CD4-positive, CD25-positive, alpha-beta regulatory T cell (primary cell): ENCODE results near the gene FAM228B. TPM values are rescaled to one million over a fixed set of nuclear protein-coding genes. Genes with fewer than 3 reads are reported as not detected.

Experiments
- polyA plus RNA-seq, 4 donors: library from polyadenylated mRNA; unstranded; fragments of 300-500 nt; fragmentation: Illumina TruSeq; gene quantifications; one replicate each; pipeline ENCODE4 v1.2.3, GENCODE V29; 2021
- total RNA-seq: library from RNA; stranded (reverse); gene quantifications from one replicate; pipeline ENCODE4 v1.2.3, GENCODE V29; 2022

Gene FAM228B
- total and polyA plus RNA-seq, 5 donors from 2014 or later = 3.5 to 11.6 (median 4.6) TPM

Other genes starting within 250 kb of the FAM228B start
- 53.2 TPM for gene ATAD2B, start 196.3 kb upstream of the FAM228B start, total RNA-seq
- gene ATAD2B, start 196.3 kb upstream of the FAM228B start, polyA plus RNA-seq = 1 to 10 TPM; 4.0 to 8.3 (median 7.0) TPM
- gene UBXN2A, start 183.0 kb upstream of the FAM228B start, total RNA-seq = 15.0 TPM
- gene UBXN2A, start 183.0 kb upstream of the FAM228B start, polyA plus RNA-seq = 1 to 10 TPM; 7.7 to 9.8 (median 8.6) TPM
- gene MFSD2B, start 113.4 kb upstream of the FAM228B start, total RNA-seq = 0.39 TPM
- not detected for gene MFSD2B, start 113.4 kb upstream of the FAM228B start, polyA plus RNA-seq
- 6.3 TPM for gene WDCP, start 76.1 kb upstream of the FAM228B start, total RNA-seq
- gene WDCP, start 76.1 kb upstream of the FAM228B start, polyA plus RNA-seq = 10 to 100 TPM in 1 of 4 donors, 1 to 10 TPM in 3; 3.4 to 11.0 (median 4.9) TPM
- 1.1 TPM for gene FKBP1B, start 73.7 kb upstream of the FAM228B start, total RNA-seq
- gene FKBP1B, start 73.7 kb upstream of the FAM228B start, polyA plus RNA-seq = 1 to 10 TPM; 1.1 to 3.0 (median 1.6) TPM
- gene SF3B6, start 47.1 kb upstream of the FAM228B start, total RNA-seq = 62.3 TPM
- 100 to 1,000 TPM; 200 to 255 (median 224) TPM for gene SF3B6, start 47.1 kb upstream of the FAM228B start, polyA plus RNA-seq
- 1.5 TPM for gene TP53I3, start 38.6 kb upstream of the FAM228B start, total RNA-seq
- gene TP53I3, start 38.6 kb upstream of the FAM228B start, polyA plus RNA-seq = 1 to 10 TPM in 1 of 4 donors, under 1 TPM in 2, not detected in 1; 0.25 to 1.4 (median 0.69) TPM
- not detected for gene PFN4, start 135 bp upstream of the FAM228B start, total RNA-seq
- gene PFN4, start 135 bp upstream of the FAM228B start, polyA plus RNA-seq = not detected
- not detected for gene FAM228A, start 51.6 kb downstream of the FAM228B start, total RNA-seq
- not detected for gene FAM228A, start 51.6 kb downstream of the FAM228B start, polyA plus RNA-seq
- 115 TPM for gene ITSN2, start 237.1 kb downstream of the FAM228B start, total RNA-seq
- gene ITSN2, start 237.1 kb downstream of the FAM228B start, polyA plus RNA-seq = 10 to 100 TPM; 54.0 to 59.6 (median 57.9) TPM